C4-2B (cell line): ENCODE results near the gene ANKRD50.

Experiments
- ZFX ChIP-seq: fragments of 450-650 bp; IDR thresholded peaks from 2 replicates; pipeline ENCODE4 v1.6.1; 2017
- TF ChIP-seq, protein P1 (sequence below): fragments of 450-650 bp; conservative IDR thresholded peaks from 2 replicates; pipeline ENCODE4 v1.5.1; 2017; ENCODE audit warnings: mild to moderate bottlenecking

GRCh38 chr4:124684301-124684700, 28.2 kb downstream of the ANKRD50 start:
- TF ChIP-seq, protein P1, sequence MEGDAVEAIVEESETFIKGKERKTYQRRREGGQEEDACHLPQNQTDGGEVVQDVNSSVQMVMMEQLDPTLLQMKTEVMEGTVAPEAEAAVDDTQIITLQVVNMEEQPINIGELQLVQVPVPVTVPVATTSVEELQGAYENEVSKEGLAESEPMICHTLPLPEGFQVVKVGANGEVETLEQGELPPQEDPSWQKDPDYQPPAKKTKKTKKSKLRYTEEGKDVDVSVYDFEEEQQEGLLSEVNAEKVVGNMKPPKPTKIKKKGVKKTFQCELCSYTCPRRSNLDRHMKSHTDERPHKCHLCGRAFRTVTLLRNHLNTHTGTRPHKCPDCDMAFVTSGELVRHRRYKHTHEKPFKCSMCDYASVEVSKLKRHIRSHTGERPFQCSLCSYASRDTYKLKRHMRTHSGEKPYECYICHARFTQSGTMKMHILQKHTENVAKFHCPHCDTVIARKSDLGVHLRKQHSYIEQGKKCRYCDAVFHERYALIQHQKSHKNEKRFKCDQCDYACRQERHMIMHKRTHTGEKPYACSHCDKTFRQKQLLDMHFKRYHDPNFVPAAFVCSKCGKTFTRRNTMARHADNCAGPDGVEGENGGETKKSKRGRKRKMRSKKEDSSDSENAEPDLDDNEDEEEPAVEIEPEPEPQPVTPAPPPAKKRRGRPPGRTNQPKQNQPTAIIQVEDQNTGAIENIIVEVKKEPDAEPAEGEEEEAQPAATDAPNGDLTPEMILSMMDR: no peak
- TF ChIP-seq ZFX: no peak
